GM19372 (cell line): ENCODE results near the gene EME1.
"Not testable (repeated sequence)": the region's sequence is repeated elsewhere in the genome, so short reads cannot be mapped to it uniquely, and the experiment has no call there.

Source experiments
- ATAC-seq: cut with Tn5 transposase; IDR thresholded peaks from one replicate; pipeline ENCODE4 v1.9.1; 2021; ENCODE audit warnings: mild to moderate bottlenecking, low read depth, moderate library complexity; ENCODE audit not compliant: unreplicated experiment

EME1 gene

DNA sequence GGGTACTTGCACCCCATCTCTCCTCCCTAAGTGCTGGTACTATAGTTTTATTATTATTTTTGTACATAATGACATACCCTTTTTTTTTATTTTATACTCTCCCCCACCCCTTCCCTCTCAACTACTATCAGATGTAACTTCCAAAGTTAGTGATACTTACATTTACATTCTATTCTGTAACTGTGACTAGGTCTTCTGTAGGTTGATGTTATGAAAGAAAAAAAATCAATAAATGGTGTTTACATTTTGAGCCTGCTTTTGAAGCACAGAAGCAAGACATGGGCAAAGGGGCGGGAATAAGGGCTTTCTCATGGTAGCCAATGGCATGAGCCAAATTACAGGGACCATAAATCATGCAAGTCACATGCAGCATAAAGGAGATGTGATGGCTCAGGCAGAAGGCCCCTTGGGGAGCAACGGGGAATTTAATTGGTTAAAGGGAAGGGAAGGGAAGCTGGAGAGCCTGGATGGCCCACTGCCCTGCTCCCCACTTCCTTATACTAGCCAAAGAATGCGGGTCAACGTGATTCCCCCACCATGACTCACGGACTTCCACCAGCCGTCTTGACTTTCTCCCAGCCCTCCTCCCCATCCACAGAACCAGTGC is 50.6 kb downstream of the EME1 start:
- no peak for ATAC-seq

DNA sequence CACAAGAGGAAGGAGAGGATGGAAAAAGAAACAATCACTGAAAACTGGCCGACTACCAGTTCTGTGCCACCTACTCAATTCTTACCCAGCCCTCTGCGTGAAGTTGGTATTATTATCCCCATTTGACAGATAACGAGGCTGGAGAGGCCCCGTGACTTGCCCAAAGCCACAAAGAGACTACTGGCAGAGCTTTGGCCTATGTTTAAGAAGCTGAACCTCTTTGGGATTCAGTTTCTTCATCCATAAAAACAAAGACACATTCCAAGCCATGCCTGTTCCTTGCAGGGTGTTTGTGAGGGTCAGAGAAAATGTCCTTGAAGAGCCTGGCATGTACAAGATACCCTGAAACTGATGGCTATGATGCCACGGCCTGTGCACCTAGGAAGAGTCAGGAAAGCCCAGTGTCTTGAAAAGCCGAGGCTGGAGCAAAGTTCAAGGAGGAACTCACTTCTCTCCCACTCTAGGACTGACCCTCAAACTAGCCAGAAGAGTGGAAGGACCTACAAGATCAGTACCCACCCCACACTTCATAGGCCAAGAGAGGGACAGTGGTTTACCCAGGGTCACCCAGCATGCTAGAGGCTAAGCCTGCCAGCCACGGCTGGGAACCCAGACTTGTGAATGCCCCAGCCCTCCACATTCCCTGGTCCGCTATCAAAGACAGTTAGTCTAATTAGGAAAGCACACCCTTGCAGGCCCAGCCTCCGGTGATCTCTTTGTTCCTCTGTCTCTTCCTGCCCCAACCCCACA is 51.4 kb downstream of the EME1 start:
- ATAC-seq: no peak

DNA sequence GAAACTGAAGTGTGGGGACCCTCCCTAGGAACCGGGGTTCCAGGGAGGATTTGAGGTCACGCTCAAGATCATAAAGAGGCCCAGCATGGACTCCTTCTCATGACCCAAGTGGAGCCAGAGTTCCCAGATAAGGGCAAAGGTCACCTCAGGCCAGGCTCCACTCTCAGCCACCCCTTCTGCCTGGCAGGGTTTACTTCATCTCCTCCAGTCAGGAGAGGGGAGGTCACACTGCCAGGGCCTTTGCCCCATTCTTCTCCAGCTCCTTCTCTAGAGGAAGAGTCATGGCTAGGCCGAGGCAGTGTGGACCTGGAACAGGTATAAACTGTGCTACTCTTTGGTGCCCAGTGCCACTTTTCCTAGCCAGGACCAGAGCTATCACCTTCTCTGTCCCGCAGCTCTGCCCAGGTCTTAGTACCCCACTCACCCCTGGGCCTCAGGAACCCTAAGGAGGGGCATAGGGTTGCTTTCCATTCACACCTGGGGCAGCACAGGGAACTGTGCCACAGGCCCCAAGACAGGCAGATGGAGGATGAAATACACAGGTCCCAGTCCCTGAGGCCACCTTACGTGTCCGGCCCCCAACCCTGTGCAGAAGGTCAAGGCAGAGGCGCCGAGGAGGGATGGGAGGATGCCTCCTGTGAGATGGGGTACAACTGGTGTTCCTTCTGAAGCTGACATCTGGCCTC is 52.1 kb downstream of the EME1 start:
- ATAC-seq: no peak

DNA sequence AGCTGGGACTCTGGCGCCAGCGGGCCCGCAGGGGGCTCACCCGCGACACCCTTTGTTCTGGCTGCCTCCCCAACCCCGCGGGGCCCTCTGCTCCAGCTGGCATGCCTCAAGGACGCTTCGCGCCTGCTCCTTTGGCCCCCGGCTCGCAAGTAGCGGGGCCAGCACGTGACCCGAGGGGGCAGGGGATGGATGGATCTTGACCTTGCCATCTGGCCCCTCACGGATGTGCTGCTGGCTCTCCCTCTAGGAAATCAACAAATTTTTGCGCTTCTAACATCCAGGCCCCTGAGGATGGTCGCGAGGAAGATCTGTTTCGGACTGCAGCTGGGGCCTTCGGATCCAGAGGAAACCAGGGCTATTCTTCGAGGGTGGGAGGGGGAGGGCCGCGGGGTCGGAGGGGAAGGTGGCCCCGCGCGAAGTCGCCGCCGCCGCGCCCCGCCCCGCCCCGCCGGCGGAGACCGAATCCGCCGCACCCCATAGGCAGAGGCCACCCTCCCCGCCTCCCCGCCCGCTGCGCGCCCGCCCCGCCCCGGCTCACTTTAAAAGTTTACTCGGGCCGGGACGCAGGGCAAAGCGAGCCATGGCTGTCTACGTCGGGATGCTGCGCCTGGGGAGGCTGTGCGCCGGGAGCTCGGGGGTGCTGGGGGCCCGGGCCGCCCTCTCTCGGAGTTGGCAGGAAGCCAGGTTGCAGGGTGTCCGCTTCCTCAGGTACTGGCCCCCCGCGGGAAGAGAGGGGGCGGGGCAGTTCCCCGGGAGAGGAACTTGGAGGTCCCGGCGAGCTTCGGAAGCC is 52.8 kb downstream of the EME1 start, which contains the start of gene ACSF2:
TSS of gene ACSF2 (plus strand) at position 537 of the 790 bp plus-strand sequence. CDS start at position 581, 44 bp downstream.
- ATAC-seq: no peak

DNA sequence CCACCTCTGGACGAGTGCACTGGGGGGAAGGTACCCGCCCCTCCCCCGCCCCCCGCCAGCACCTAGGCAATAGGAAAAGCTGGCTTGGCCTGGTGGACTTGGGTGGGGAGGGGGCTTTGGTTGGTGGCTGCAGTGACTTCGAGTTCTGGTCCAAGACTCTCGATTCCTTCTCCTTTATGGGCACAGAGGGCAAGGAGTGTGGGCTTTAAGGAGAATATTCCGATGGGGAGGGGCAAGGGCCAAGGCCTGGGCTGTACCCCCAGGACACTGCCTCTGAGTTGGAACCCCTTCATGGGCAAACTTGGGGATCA is 53.4 kb downstream of the EME1 start:
- ATAC-seq: no peak

DNA sequence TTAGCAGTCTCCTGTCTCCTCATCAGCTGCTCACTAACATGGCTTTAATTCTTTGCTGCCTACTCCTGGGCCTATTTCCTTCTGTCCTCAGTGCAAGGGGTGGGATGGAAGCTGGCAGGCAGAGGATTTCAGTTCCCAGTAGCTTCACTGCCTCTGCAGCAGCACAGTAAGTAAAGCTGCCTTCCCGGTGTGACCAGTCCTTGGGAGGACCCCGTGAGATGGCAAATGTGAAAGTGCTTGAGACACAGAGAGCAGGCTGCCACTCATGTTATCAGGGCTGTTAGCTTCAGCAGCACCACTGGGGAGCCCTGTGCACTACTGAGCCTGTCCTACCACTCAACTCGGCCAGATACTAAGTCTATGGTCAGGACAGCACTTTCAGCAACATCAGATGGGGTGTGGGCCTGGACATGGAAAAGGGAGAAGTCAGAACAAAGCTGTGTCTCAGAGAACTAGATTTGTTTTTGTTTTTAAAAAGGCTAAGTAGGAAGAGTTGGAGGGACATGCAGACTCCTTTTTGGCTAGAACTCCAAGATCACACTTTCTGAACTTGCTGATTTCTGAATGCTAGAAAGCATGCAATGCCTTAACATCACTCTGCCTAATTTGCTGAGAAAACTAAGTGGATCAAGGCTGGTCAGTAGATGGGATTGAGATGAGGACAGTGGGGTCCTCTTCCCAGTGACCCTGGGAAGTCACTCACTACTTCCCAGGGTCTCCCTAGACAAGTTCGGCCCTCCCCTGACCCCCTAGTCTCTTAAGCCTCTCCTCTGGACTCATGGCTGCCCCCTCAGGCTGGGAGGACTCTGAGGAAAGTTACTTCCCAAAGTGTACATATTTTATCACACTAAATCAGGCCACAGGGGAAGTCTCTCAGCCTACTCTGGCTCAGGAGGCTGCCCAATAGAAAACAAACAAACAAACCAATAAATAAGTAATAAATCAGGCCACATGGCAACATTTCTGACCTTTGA is 54.1 kb downstream of the EME1 start:
- no peak for ATAC-seq

DNA sequence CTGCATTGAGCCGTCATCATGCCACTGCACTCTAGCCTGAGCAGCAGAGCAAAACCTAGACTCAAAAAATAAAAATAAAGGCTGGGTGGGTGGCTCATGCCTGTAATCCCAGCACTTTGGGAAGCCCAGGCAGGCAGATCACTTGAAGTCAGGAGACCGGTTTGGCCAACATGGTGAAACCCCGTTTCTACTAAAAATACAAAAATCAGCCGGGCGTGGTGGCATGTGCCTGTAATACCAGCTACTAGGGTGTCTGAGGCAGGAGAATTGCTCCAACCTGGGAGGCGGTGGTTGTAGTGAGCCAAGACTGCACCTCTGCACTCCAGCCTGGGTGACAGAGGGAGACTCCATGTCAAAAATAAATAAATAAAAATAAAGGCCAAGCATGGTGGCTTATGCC is 55.1 kb downstream of the EME1 start:
- ATAC-seq: not testable (repeated sequence)

DNA sequence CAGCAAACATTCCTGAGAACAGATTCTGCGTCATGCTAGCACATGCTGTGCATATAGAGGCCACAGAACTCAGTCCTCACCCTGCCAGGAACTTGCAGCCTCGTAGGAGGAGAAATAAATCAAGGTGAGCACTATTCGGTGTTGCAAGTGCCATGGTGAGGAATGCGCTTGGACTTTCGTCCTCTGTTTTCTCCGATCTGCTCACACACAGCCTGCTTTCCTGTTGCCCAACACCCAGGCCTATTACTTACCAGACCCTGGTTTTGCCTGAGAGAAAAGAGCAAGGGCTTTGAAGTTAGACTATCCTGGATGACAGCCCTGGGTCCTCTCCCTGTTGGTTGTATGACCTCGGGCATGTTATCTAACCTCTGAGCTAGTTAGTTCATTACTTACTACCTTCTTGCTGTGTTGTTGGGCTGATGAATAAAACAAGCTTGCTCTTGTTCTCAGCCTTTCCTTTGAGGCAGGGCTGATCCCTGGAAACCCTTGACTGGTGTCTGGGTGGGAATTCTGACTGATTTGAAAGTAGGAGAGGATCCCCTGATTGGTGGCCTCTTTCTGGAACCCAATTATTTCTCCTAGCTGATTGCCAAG is 55.9 kb downstream of the EME1 start:
- ATAC-seq: no peak

DNA sequence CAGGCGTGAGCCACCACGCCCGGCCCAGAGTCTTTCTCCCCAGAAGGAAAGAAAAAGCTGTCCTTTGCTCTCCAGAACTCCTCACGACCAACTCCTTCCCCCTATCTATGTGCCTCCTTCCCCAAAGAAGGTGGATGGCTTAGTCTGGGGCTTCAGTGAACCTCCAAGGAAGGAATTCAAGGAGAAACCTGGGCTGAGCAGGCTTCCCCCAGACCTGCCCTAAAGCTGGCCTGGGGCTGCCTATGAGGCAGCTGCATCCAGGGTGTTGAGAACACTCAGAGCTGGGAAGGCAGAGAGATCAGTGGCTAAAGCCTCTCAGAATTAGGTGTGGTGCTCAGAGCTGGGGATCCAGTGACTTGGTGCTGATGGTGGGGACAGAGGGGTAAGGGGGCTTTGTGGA is 56.8 kb downstream of the EME1 start:
- ATAC-seq: no peak
